ENCODE data around the gene APOBEC3B. TPM values are rescaled to one million over a fixed set of nuclear protein-coding genes. Genes with fewer than 3 reads are reported as not detected.

The APOBEC3B gene
- total RNA-seq, 2 donors from 2014 or later, result 0.90 TPM; not detected in 1

DNA sequence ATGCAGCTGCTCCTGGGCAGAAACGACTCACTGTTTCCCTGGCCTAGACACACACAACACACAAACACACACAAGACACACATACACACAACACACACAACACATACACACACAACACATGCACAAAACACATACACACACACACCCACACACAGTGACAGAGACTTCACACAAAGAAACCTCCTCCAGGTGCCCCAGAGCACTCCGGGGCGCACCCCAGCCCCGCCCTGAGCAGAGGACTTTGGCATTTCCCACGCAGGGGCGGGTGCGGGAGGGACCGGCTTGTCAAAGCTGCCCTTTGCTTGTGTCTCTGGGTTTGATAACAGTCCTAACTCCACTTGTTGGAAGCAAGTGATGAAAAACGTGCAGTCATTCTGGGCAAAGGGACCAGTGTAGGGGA lies 18.3 kb upstream of the APOBEC3B start:
- Histone ChIP-seq H3K27me3 (no peaks in the 10 kb centered on the region), H3K4me1 (no peaks in the 10 kb centered on the region), H3K4me3 (no peak overlapping the region), H3K36me3 (no peaks in the 10 kb centered on the region), H3K9me3 (no peaks in the 10 kb centered on the region), H3K27ac (peak overlapping the region in 1 of 2 donors; percentile 58)
- DNase-seq (ENCODE audit: low spot score), result no peak
- TF ChIP-seq, protein P1, sequence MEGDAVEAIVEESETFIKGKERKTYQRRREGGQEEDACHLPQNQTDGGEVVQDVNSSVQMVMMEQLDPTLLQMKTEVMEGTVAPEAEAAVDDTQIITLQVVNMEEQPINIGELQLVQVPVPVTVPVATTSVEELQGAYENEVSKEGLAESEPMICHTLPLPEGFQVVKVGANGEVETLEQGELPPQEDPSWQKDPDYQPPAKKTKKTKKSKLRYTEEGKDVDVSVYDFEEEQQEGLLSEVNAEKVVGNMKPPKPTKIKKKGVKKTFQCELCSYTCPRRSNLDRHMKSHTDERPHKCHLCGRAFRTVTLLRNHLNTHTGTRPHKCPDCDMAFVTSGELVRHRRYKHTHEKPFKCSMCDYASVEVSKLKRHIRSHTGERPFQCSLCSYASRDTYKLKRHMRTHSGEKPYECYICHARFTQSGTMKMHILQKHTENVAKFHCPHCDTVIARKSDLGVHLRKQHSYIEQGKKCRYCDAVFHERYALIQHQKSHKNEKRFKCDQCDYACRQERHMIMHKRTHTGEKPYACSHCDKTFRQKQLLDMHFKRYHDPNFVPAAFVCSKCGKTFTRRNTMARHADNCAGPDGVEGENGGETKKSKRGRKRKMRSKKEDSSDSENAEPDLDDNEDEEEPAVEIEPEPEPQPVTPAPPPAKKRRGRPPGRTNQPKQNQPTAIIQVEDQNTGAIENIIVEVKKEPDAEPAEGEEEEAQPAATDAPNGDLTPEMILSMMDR (IDR thresholded peaks at IDR 0.05), result no peak

GRCh38 chr22:38964306-38964705 lies 17.8 kb upstream of the APOBEC3B start:
- H3K4me3 ChIP-seq, result no peak overlapping the region
- DNase-seq (ENCODE audit: low spot score), result no peak
- TF ChIP-seq, protein P1 (IDR thresholded peaks at IDR 0.05), result no peak
- no peaks in the 10 kb centered on the region for H3K36me3 ChIP-seq
- H3K9me3 ChIP-seq, result no peaks in the 10 kb centered on the region
- H3K27me3 ChIP-seq, result no peaks in the 10 kb centered on the region
- no peaks in the 10 kb centered on the region for H3K4me1 ChIP-seq
- H3K27ac ChIP-seq, result no peak overlapping the region

GRCh38 chr22:38964989-38965388 lies 17.2 kb upstream of the APOBEC3B start:
- TF ChIP-seq, protein P1 (IDR thresholded peaks at IDR 0.05), result no peak
- Histone ChIP-seq H3K4me3 (no peak overlapping the region), H3K4me1 (no peaks in the 10 kb centered on the region), H3K27me3 (no peaks in the 10 kb centered on the region), H3K27ac (no peak overlapping the region), H3K36me3 (no peaks in the 10 kb centered on the region), H3K9me3 (no peaks in the 10 kb centered on the region)
- DNase-seq (ENCODE audit: low spot score), result no peak

GRCh38 chr22:38965614-38966379 lies 16.4 kb upstream of the APOBEC3B start:
- Histone ChIP-seq H3K27ac (no peak overlapping the region), H3K27me3 (no peaks in the 10 kb centered on the region), H3K4me3 (no peak overlapping the region), H3K9me3 (no peaks in the 10 kb centered on the region), H3K36me3 (no peaks in the 10 kb centered on the region), H3K4me1 (no peaks in the 10 kb centered on the region)
- TF ChIP-seq, protein P1 (IDR thresholded peaks at IDR 0.05), result no peak
- DNase-seq (ENCODE audit: low spot score), result no peak

DNA sequence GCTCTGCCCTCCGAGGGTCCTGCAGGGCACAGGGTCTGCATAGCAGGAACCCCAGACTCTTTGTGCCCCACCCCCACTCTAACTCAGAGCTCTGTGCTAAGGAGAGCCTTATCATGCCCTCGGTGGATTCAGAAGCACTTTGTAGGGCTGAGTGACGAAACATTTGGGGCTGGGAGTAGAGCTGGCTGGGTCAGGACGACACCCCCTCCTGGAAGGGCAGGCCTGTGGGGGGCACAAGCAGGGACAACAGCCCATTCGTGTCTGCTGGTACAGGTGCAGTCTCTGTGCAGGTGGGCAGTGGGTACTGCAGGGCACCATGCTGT lies 15.8 kb upstream of the APOBEC3B start:
- H3K9me3 ChIP-seq, result no peaks in the 10 kb centered on the region
- H3K27me3 ChIP-seq, result no peaks in the 10 kb centered on the region
- H3K4me1 ChIP-seq, result no peaks in the 10 kb centered on the region
- H3K4me3 ChIP-seq, result no peak overlapping the region
- DNase-seq (ENCODE audit: low spot score), result no peak
- TF ChIP-seq, protein P1 (IDR thresholded peaks at IDR 0.05), result no peak
- no peaks in the 10 kb centered on the region for H3K36me3 ChIP-seq
- H3K27ac ChIP-seq, result no peak overlapping the region

- DNase-seq (ENCODE audit: low spot score), result no peak
- H3K36me3 ChIP-seq, result no peaks in the 10 kb centered on the region
- no peaks in the 10 kb centered on the region for H3K4me1 ChIP-seq
- TF ChIP-seq, protein P1 (IDR thresholded peaks at IDR 0.05), result no peak
- H3K4me3 ChIP-seq, result no peak overlapping the region
- no peak overlapping the region for H3K27ac ChIP-seq
- no peaks in the 10 kb centered on the region for H3K27me3 ChIP-seq
- no peaks in the 10 kb centered on the region for H3K9me3 ChIP-seq
Observed at GRCh38 chr22:38966942-38967341, 15.2 kb upstream of the APOBEC3B start.

Measured in right atrium auricular region (tissue), 2 donors.